T-helper 17 cell (primary cell): ENCODE data around the gene SNX25. TPM values are rescaled to one million over a fixed set of nuclear protein-coding genes. Genes with fewer than 3 reads are reported as not detected.

Experiments
- ATAC-seq: fragments of 150-1000 bp; cut with Tn5 transposase; 2 replicates; pipeline ENCODE4 v1.10.0; 2021; ENCODE audit warnings: mild to moderate bottlenecking, moderate library complexity
- DNase-seq, 3 donors: peaks; one replicate each; pipeline versions ENCODE4 v3.0.0 to v3.0.0-alpha.2; 2020 to 2021
- H3K9me3 ChIP-seq: one replicate; pipeline ENCODE4 v1.7.0; 2013; ENCODE audit warnings: low read length, mild to moderate bottlenecking; ENCODE audit not compliant: control insufficient read depth, poor library complexity, severe bottlenecking
- H3K27ac Mint-ChIP-seq: one replicate; pipeline ENCODE4 v1.8.0; 2022; ENCODE audit warnings: mild to moderate bottlenecking, moderate library complexity, mixed read lengths
- H3K27me3 Mint-ChIP-seq: one replicate; pipeline ENCODE4 v1.8.0; 2022; ENCODE audit warnings: mixed read lengths
- H3K36me3 Mint-ChIP-seq: one replicate; pipeline ENCODE4 v1.8.0; 2022; ENCODE audit warnings: low read depth, mixed read lengths
- H3K4me1 Mint-ChIP-seq: one replicate; pipeline ENCODE4 v1.8.0; 2022; ENCODE audit warnings: mild to moderate bottlenecking, mixed read lengths
- H3K4me3 Mint-ChIP-seq: one replicate; pipeline ENCODE4 v1.8.0; 2022; ENCODE audit warnings: mild to moderate bottlenecking, moderate library complexity, mixed read lengths
- total RNA-seq, 4 donors: library from RNA in 2 of 4; stranded (reverse) in 2 of 4; gene quantifications; one replicate each; pipeline ENCODE4 v1.2.3 and lab custom pipeline; 2022 to 2026

SNX25 gene
- total RNA-seq, 2 donors from 2014 or later, result 13.2 to 20.4 TPM

GRCh38 chr4:185287031-185287430 is 77.6 kb downstream of the SNX25 start:
- ATAC-seq, result no peak
- H3K9me3 ChIP-seq, result no peaks in the 10 kb centered on the region
- no peak for DNase-seq
- peaks cover 7% of the 10 kb centered on the region for H3K36me3 Mint-ChIP-seq
- H3K4me3 Mint-ChIP-seq, result no peak overlapping the region
- no peaks in the 10 kb centered on the region for H3K27me3 Mint-ChIP-seq
- peaks cover 8% of the 10 kb centered on the region for H3K4me1 Mint-ChIP-seq
- no peak overlapping the region for H3K27ac Mint-ChIP-seq

DNA sequence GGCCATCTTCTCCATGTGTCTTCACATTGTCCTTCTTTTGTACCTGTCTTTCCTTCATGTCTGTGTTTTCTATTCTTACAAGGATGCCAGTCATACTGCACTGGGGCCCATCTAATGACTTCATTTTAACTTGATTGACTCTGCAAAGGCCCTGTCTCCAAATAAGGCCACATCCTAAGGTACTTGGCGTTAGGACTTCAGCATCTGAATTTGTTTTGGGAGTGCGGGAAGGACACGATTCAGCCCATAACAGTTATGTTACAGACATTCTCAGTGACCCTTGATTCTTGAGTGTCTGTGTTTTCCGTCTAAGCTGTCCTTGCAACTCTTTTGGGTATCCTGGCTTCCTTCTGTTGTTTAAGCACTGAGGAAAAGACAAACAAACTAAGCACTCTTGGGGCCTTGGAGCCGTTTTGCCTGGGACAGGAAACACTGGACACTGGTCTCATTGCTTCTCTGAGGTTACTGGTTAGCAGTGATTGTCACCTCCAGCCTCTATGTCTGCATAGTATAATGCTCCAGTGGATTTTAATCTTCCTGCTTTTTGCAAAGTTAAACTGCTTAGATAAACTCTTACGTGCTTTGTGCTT is 80.7 kb downstream of the SNX25 start:
- ATAC-seq, result no peak
- Mint-ChIP-seq H3K27me3 (no peaks in the 10 kb centered on the region), H3K27ac (no peak overlapping the region), H3K36me3 (peaks cover 9% of the 10 kb centered on the region), H3K4me3 (no peak overlapping the region), H3K4me1 (peaks cover 8% of the 10 kb centered on the region)
- DNase-seq, result no peak
- H3K9me3 ChIP-seq, result no peaks in the 10 kb centered on the region

- no peaks in the 10 kb centered on the region for H3K9me3 ChIP-seq
- no peak for ATAC-seq
- DNase-seq, result no peak
- Mint-ChIP-seq H3K36me3 (peaks cover 9% of the 10 kb centered on the region), H3K27me3 (no peaks in the 10 kb centered on the region), H3K4me1 (peaks cover 8% of the 10 kb centered on the region), H3K27ac (no peak overlapping the region), H3K4me3 (no peak overlapping the region)
Observed at GRCh38 chr4:185290656-185291055, 81.3 kb downstream of the SNX25 start.

DNA sequence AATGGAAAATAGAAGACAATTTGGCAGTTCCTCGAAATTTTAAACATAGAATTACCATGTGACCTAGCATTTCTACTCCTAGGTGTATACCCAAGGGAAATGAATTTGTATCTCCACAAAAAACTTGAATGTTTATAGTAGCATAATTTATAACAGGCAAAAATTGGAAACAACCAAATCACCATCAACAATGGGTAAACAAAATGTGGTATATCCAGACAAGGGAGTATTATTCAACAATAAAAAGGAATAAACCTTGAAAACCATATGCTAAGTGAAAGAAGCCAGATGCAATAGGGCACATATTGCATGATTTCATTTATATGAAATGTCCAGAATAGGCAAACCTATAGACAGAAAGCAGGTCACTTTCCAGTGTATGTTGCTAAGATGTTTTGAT is 83.8 kb downstream of the SNX25 start:
- no peak for DNase-seq
- Mint-ChIP-seq H3K36me3 (peaks cover 9% of the 10 kb centered on the region), H3K27ac (no peak overlapping the region), H3K4me3 (no peak overlapping the region), H3K27me3 (no peaks in the 10 kb centered on the region), H3K4me1 (peaks cover 8% of the 10 kb centered on the region)
- ATAC-seq, result no peak
- no peaks in the 10 kb centered on the region for H3K9me3 ChIP-seq

GRCh38 chr4:185296665-185297460 is 87.5 kb downstream of the SNX25 start:
- Mint-ChIP-seq H3K27ac (no peak overlapping the region), H3K36me3 (peaks cover 4% of the 10 kb centered on the region)
- ATAC-seq, result no peak

DNA sequence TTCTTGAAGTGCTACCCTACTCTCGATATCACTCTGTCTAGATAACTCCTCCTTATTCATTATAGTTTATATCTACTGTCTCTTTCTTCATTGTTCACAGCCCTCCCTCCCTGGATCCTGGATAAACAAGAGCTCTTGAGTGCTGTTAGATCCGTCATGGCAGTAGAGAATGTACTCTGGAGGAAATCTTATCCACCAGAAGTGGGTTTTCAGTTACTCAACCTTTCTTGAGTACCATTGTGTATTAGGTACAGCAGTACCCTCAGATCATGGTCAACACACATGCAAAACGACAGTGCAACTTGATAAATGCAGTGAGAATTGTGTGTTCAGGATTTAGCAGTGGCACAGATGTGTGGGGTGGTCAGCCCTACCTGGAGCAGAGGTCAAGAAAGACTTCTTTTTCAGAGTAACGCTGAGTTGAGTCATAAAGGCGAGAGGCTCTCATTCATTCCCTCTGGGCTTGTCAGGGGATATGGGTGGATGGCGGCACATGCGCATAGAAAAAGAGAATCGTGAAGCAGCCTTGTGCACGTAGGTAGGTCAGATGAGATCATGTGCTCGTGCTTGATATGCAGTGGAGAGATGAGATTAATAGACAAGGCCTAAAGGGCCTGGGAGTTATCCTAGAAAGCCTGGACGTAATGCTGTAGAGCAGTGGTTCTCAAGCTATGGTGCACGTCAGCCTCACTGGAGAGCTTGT is 89.5 kb downstream of the SNX25 start:
- H3K36me3 Mint-ChIP-seq, result peaks cover 3% of the 10 kb centered on the region
- peak overlapping the region; percentile 8 for H3K27ac Mint-ChIP-seq
- DNase-seq (no peak), ATAC-seq (no peak)
- H3K4me1 Mint-ChIP-seq, result peaks cover 4% of the 10 kb centered on the region
- H3K9me3 ChIP-seq, result no peaks in the 10 kb centered on the region
- no peaks in the 10 kb centered on the region for H3K27me3 Mint-ChIP-seq
- no peak overlapping the region for H3K4me3 Mint-ChIP-seq

More at GRCh38 chr4:185296665-185297460, 87.5 kb downstream of the SNX25 start:
- H3K4me1 Mint-ChIP-seq, result peaks cover 4% of the 10 kb centered on the region
- H3K4me3 Mint-ChIP-seq, result no peak overlapping the region
- H3K27me3 Mint-ChIP-seq, result no peaks in the 10 kb centered on the region
- no peak for DNase-seq
- H3K9me3 ChIP-seq, result no peaks in the 10 kb centered on the region

DNA sequence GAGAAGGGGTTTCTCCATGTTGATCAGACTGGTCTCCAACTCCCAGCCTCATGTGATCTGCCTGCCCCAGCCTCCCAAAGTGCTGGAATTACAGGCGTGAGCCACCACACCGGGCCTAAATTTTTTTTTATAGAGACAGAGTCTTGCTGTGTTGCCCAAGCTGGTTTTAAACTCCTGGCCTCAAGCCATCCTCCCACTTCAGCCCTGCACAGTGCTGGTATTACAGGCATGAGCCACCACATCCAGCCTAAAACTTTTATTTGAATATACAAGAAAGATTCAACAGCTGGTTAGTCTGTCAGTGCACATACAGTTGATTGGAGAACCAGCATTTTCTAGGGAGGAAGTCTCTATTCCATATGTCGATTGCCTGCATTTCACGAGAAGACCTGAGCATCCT is 95.1 kb downstream of the SNX25 start:
- Mint-ChIP-seq H3K4me3 (no peak overlapping the region), H3K4me1 (peaks cover 7% of the 10 kb centered on the region), H3K36me3 (peaks cover 3% of the 10 kb centered on the region), H3K27ac (peak overlapping the region; percentile 76), H3K27me3 (no peaks in the 10 kb centered on the region)
- H3K9me3 ChIP-seq, result no peaks in the 10 kb centered on the region
- no peak for DNase-seq
- no peak for ATAC-seq

GRCh38 chr4:185304944-185305690 is 95.7 kb downstream of the SNX25 start:
- no peak overlapping the region for H3K4me3 Mint-ChIP-seq
- H3K36me3 Mint-ChIP-seq, result peaks cover 7% of the 10 kb centered on the region
- peak overlapping the region; percentile 76 for H3K27ac Mint-ChIP-seq
- H3K9me3 ChIP-seq, result no peaks in the 10 kb centered on the region
- no peaks in the 10 kb centered on the region for H3K27me3 Mint-ChIP-seq
- ATAC-seq (peak; percentile 70), DNase-seq (no peak)
- H3K4me1 Mint-ChIP-seq, result peaks cover 10% of the 10 kb centered on the region

- no peaks in the 10 kb centered on the region for H3K27me3 Mint-ChIP-seq
- H3K36me3 Mint-ChIP-seq, result peaks cover 7% of the 10 kb centered on the region
- H3K4me1 Mint-ChIP-seq, result peaks cover 10% of the 10 kb centered on the region
- H3K4me3 Mint-ChIP-seq, result no peak overlapping the region
- ATAC-seq (no peak), DNase-seq (no peak)
- no peak overlapping the region for H3K27ac Mint-ChIP-seq
- no peaks in the 10 kb centered on the region for H3K9me3 ChIP-seq
Observed at GRCh38 chr4:185305979-185306442, 96.6 kb downstream of the SNX25 start.

DNA sequence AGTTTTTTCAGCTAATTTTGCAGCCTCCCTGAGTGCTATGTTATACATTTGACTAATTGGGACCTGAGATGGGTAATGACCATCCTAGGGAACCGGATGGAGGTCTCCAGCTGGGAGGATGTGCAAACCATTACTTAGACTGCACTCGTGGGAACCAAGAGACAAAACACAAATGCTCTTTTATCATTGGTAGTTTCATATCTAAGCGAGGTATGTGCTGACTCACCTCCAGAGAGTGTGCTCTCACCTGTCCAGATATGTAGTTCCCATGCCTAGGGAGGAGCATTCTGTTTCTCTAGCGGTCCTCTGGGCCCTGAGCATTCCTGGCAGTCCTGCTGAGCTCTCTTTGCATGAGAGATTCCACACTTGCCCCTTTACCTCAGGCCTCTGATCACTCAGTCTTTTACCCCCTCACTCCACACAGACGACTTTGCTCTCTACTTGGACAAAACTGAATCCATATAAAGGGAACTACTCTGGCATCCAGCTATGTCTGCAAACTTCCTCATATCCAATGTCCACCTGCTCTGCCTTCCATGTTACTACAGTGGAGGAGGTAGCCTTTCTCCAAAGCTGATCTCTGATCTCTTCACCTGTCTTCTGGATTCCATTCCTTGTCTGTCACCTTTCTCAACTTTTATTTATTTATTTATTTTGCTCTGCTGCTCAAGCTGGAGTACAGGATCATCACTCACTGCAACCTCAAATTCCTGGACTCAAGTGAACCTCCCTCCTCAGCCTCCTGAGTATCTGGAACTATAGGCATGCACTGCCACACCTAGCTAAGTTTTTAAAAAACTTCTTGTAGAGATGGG is 97.9 kb downstream of the SNX25 start:
- Mint-ChIP-seq H3K4me1 (peaks cover 11% of the 10 kb centered on the region), H3K36me3 (peaks cover 10% of the 10 kb centered on the region), H3K27ac (no peak overlapping the region), H3K27me3 (no peaks in the 10 kb centered on the region), H3K4me3 (no peak overlapping the region)
- H3K9me3 ChIP-seq, result no peaks in the 10 kb centered on the region
- DNase-seq, result no peak
- no peak for ATAC-seq

DNA sequence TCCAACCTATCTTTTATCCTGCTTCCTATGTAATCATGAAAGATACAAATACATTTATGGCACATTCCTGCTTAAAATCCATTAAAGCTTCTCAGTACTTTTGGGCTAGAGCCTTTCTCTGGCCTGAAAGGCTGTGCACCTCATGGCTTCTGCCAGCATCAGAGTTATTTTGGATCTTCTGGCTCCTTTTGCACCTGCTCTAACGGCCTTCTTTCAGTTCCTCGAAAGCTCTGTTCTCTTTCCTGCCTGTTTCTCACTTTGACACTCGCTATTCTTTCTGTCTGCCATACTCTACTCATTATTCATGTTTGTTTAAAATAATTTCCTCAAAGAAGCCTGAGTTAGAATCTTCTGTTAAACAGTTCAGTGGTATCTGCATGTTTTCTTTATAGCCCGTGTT is 100.4 kb downstream of the SNX25 start:
- peak overlapping the region; percentile 43 for H3K27ac Mint-ChIP-seq
- H3K27me3 Mint-ChIP-seq, result no peaks in the 10 kb centered on the region
- H3K36me3 Mint-ChIP-seq, result peaks cover 15% of the 10 kb centered on the region
- no peaks in the 10 kb centered on the region for H3K9me3 ChIP-seq
- H3K4me3 Mint-ChIP-seq, result no peak overlapping the region
- peaks cover 12% of the 10 kb centered on the region for H3K4me1 Mint-ChIP-seq
- ATAC-seq (no peak), DNase-seq (no peak)

DNA sequence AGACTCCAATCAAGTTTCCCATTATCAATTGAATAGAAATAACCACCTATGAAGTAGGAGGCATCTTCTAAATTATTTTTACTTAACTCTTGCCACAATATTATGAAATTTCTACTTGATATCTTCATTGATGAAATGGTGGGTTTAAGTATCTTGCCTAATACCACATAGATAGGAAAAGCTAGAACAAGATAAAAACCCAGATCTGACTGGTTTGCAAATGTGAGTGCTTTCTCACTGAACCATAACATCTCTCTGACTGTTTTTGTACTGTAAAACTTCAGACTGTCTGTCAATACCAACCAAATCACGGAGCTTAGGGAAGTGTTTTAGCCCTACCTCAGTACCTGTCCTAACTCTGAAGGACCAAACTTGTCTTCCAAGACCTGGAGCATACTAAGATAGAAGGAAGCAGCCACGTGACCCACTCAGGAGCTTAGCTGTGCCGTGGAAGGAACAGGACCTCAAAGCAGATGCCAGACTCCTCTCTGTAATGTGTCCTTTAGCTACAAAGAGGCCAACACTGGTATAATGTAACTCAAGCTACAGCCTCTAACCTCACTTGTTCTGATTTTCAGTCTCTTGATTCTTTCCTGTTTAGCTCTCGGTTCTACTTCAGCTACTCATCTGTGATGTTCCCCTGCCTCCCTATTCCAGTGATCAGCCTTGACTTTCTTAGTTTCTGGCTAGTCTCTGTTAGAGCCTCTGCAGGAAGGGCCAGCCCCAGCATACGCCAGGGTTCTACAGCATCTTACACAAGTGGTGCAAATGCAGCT is 101.9 kb downstream of the SNX25 start:
- H3K4me3 Mint-ChIP-seq, result no peak overlapping the region
- DNase-seq (no peak), ATAC-seq (no peak)
- H3K27me3 Mint-ChIP-seq, result no peaks in the 10 kb centered on the region
- no peaks in the 10 kb centered on the region for H3K9me3 ChIP-seq
- H3K27ac Mint-ChIP-seq, result no peak overlapping the region
- peaks cover 11% of the 10 kb centered on the region for H3K4me1 Mint-ChIP-seq
- H3K36me3 Mint-ChIP-seq, result peaks cover 15% of the 10 kb centered on the region
